Stimulated activated CD8-positive, alpha-beta memory T cell treated with anti-CD3 and anti-CD28 coated beads, Interleukin-15, amount 100 ng/mL, for 24 hours (primary cell): ENCODE measurements around the gene DLGAP5.

Experiments used
- DNase-seq: peaks from one replicate; pipeline ENCODE4 v3.0.0-alpha.2; 2020; ENCODE audit warnings: low read depth

DLGAP5 gene

GRCh38 chr14:55114720-55115119, 76.7 kb downstream of the DLGAP5 start:
- DNase-seq: no peak

GRCh38 chr14:55111122-55111708, 80.2 kb downstream of the DLGAP5 start:
- no peak for DNase-seq

- DNase-seq: no peak
Observed at GRCh38 chr14:55109836-55110235, 81.5 kb downstream of the DLGAP5 start.

GRCh38 chr14:55107766-55108554, 83.4 kb downstream of the DLGAP5 start:
- DNase-seq: no peak

- DNase-seq: no peak
Observed at GRCh38 chr14:55105991-55106390, 85.4 kb downstream of the DLGAP5 start.

- DNase-seq: no peak
Observed at GRCh38 chr14:55103971-55104954, 87.1 kb downstream of the DLGAP5 start.

GRCh38 chr14:55103005-55103640, 88.3 kb downstream of the DLGAP5 start:
- DNase-seq: no peak

GRCh38 chr14:55102141-55102621, 89.2 kb downstream of the DLGAP5 start:
- no peak for DNase-seq

GRCh38 chr14:55101698-55102097, 89.7 kb downstream of the DLGAP5 start:
- no peak for DNase-seq

GRCh38 chr14:55099756-55100155, 91.6 kb downstream of the DLGAP5 start:
- DNase-seq: no peak

GRCh38 chr14:55098561-55098898, 92.9 kb downstream of the DLGAP5 start:
- no peak for DNase-seq
